ENCODE data around the gene KCTD14. TPM values are rescaled to one million over a fixed set of nuclear protein-coding genes. Genes with fewer than 3 reads are reported as not detected.

Gene KCTD14
- total RNA-seq = 10 to 100 TPM in 1 of 2 donors, 1 to 10 TPM in 1; 8.6 to 12.8 TPM
- 4.2 TPM for polyA plus RNA-seq (2013, experiment 1 of 2)
- polyA plus RNA-seq (2013, experiment 2 of 2) = 2.6 TPM
- long read RNA-seq, experiment 1, transcript KCTD14-201 (2 exons, 1,691 nt) = major isoform, 7 of 7 reads
- long read RNA-seq, experiment 1, partial matches to known transcripts = 0 of 7 reads
- long read RNA-seq, experiment 1, other reads (novel, unspliced or antisense) = 0 of 7 reads
- long read RNA-seq, experiment 2, transcript KCTD14-201 (2 exons, 1,691 nt) = major isoform, 21 of 21 reads
- long read RNA-seq, experiment 2, partial matches to known transcripts = 0 of 21 reads
- long read RNA-seq, experiment 2, other reads (novel, unspliced or antisense) = 0 of 21 reads
- long read RNA-seq, experiment 3, transcript KCTD14-201 (2 exons, 1,691 nt) = major isoform, 87 of 88 reads
- long read RNA-seq, experiment 3, partial matches to known transcripts = 0 of 88 reads
- long read RNA-seq, experiment 3, other reads (novel, unspliced or antisense) = 1 of 88 reads
- long read RNA-seq, experiment 4, transcript KCTD14-201 (2 exons, 1,691 nt) = major isoform, 25 of 25 reads
- long read RNA-seq, experiment 4, partial matches to known transcripts = 0 of 25 reads
- long read RNA-seq, experiment 4, other reads (novel, unspliced or antisense) = 0 of 25 reads

GRCh38 chr11:78022397-78023396, at the start of gene KCTD14:
KCTD14 (minus strand) TSS chr11:78023276; CDS start chr11:78023249, 27 bp downstream.
- Histone ChIP-seq H3K9ac (ENCODE audit: extremely low read depth, low read length, poor library complexity, severe bottlenecking) (peak within 1 kb of the TSS; percentile 55), H3K27ac (ENCODE audit: low read depth, low read length) (no peak within 1 kb of the TSS), H3K36me3 (ENCODE audit: control insufficient read depth, insufficient read depth, low read length) (no peaks in the 10 kb centered on the region), H3K4me1 (ENCODE audit: control insufficient read depth, insufficient read depth, low read length) (peaks cover 5% of the 10 kb centered on the region), H3K4me3 (ENCODE audit: low read length) (peak within 1 kb of the TSS; percentile 82), H3K27me3 (ENCODE audit: control insufficient read depth, insufficient read depth, low read length, poor library complexity, severe bottlenecking) (no peaks in the 10 kb centered on the region), H3K9me3 (ENCODE audit: control insufficient read depth, low read length) (no peaks in the 10 kb centered on the region)
- no peaks in the 10 kb centered on the region for H3K36me3 Mint-ChIP-seq (ENCODE audit: low read depth)
- H3K4me3 Mint-ChIP-seq = peak within 1 kb of the TSS; percentile 84
- no peaks in the 10 kb centered on the region for H3K9me3 Mint-ChIP-seq
- TF ChIP-seq CTCF (conservative IDR thresholded peaks at IDR 0.05) = no peak
- H3K27me3 Mint-ChIP-seq (ENCODE audit: insufficient read depth) = no peaks in the 10 kb centered on the region
- peaks cover 23% of the 10 kb centered on the region for H3K4me1 Mint-ChIP-seq
- peak within 1 kb of the TSS; percentile 98 for H3K27ac Mint-ChIP-seq
- DNase-seq = peak; percentile 91
- 6 to 10% methylated on average over 27 to 37 of the region's 37 CpGs for WGBS, 2 experiments (ENCODE audit: insufficient coverage in 1 of 2, insufficient read length in 1 of 2)

GRCh38 chr11:78072455-78072854, 49.4 kb upstream of the KCTD14 start:
- peaks cover 4% of the 10 kb centered on the region for H3K4me1 Mint-ChIP-seq
- no peak overlapping the region for H3K27ac ChIP-seq (ENCODE audit: low read depth, low read length)
- H3K4me3 ChIP-seq (ENCODE audit: low read length) = no peak overlapping the region

More at GRCh38 chr11:78072455-78072854, 49.4 kb upstream of the KCTD14 start:
- H3K4me1 ChIP-seq (ENCODE audit: control insufficient read depth, insufficient read depth, low read length) = no peaks in the 10 kb centered on the region
- Mint-ChIP-seq H3K27me3 (ENCODE audit: insufficient read depth) (no peaks in the 10 kb centered on the region), H3K4me3 (no peak overlapping the region), H3K27ac (peak overlapping the region; percentile 66), H3K9me3 (no peaks in the 10 kb centered on the region), H3K36me3 (ENCODE audit: low read depth) (peaks cover 53% of the 10 kb centered on the region)
- TF ChIP-seq CTCF (conservative IDR thresholded peaks at IDR 0.05) = no peak
- H3K36me3 ChIP-seq (ENCODE audit: control insufficient read depth, insufficient read depth, low read length) = peaks cover 69% of the 10 kb centered on the region
- no peaks in the 10 kb centered on the region for H3K9me3 ChIP-seq (ENCODE audit: control insufficient read depth, low read length)
- H3K9ac ChIP-seq (ENCODE audit: extremely low read depth, low read length, poor library complexity, severe bottlenecking) = no peak overlapping the region
- H3K27me3 ChIP-seq (ENCODE audit: control insufficient read depth, insufficient read depth, low read length, poor library complexity, severe bottlenecking) = no peaks in the 10 kb centered on the region
- no peak for DNase-seq
- 92 to 95% methylated on average over 3 to 4 of the region's 4 CpGs for WGBS, 2 experiments (ENCODE audit: insufficient coverage in 1 of 2, insufficient read length in 1 of 2)

All from endodermal cell (in vitro differentiated cells).